Epithelial cell of proximal tubule (primary cell): Measurements from ENCODE around the gene ZNF608. TPM values are rescaled to one million over a fixed set of nuclear protein-coding genes. Genes with fewer than 3 reads are reported as not detected.

Experiments used
- DNase-seq: peaks from one replicate; pipeline ENCODE4 v3.0.0-alpha.2; 2011; ENCODE audit warnings: low read depth
- H3K4me3 ChIP-seq: 2 replicates; pipeline ENCODE4 v1.5.1; 2011; ENCODE audit warnings: low read depth, mild to moderate bottlenecking, low read length
- CTCF ChIP-seq: conservative IDR thresholded peaks from 2 replicates; pipeline ENCODE4 v1.5.1; 2012; ENCODE audit warnings: low read depth, mild to moderate bottlenecking, low read length
- total RNA-seq: library from RNA; depleted of rRNA; stranded (reverse); fragments of >200 nt; gene quantifications from 2 replicates; pipeline ENCODE4 v1.2.3, GENCODE V29; 2015

Gene ZNF608
- total RNA-seq, 1 donor from 2014 or later, result 38.0 TPM

- peak overlapping the region; percentile 77 for H3K4me3 ChIP-seq
- TF ChIP-seq CTCF, result no peak
- DNase-seq, result peak; percentile 95
Measured at GRCh38 chr5:124741711-124742496, 4.5 kb downstream of the ZNF608 start.

- TF ChIP-seq CTCF, result no peak
- DNase-seq, result no peak
- H3K4me3 ChIP-seq, result peak overlapping the region; percentile 77
Measured at GRCh38 chr5:124740991-124741583, 5.4 kb downstream of the ZNF608 start.

DNA sequence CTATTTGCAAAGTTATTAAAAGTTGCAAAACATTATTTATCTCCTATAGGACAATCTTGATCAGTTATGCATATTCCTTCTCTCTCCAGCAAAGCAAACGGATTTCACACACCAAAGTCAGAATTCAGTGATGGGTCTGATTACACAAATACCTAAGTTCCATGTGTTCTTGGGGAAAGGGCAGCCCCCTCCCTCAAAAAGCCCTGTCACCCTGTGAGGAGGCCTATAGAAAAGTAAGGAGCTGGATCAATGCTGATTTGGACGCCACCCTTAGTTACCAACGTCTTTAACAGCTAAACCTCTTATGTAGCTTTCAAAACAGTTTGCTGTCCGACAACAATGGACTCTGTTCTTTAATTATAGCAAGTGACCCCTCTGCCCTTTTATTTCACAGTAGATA is 6.4 kb downstream of the ZNF608 start:
- peak overlapping the region; percentile 14 for H3K4me3 ChIP-seq
- no peak for TF ChIP-seq CTCF
- no peak for DNase-seq

- no peak for TF ChIP-seq CTCF
- DNase-seq, result no peak
- no peak overlapping the region for H3K4me3 ChIP-seq
Measured at GRCh38 chr5:124739634-124740025, 6.8 kb downstream of the ZNF608 start.

GRCh38 chr5:124738681-124739633 is 7.5 kb downstream of the ZNF608 start:
- H3K4me3 ChIP-seq, result no peak overlapping the region
- peak; percentile 44 for TF ChIP-seq CTCF
- no peak for DNase-seq

GRCh38 chr5:124737651-124738050 is 8.8 kb downstream of the ZNF608 start:
- DNase-seq, result no peak
- TF ChIP-seq CTCF, result no peak
- H3K4me3 ChIP-seq, result no peak overlapping the region
